Ectodermal cell (in vitro differentiated cells): Measurements from ENCODE around the gene OSMR. TPM values are rescaled to one million over a fixed set of nuclear protein-coding genes. Genes with fewer than 3 reads are reported as not detected.

ENCODE experiments used
- H3K27ac ChIP-seq: 2 replicates; pipeline ENCODE4 v1.7.0; 2013; ENCODE audit warnings: mild to moderate bottlenecking, low read depth, low read length; ENCODE audit not compliant: insufficient read depth, poor library complexity, severe bottlenecking
- H3K27me3 ChIP-seq: 2 replicates; pipeline ENCODE4 v1.7.0; 2013; ENCODE audit warnings: mild to moderate bottlenecking, low read length; ENCODE audit not compliant: insufficient read depth, control insufficient read depth, poor library complexity, severe bottlenecking
- H3K36me3 ChIP-seq: one replicate; pipeline ENCODE4 v1.7.0; 2013; ENCODE audit warnings: low read length; ENCODE audit not compliant: control insufficient read depth, insufficient read depth
- H3K4me1 ChIP-seq: one replicate; pipeline ENCODE4 v1.7.0; 2013; ENCODE audit warnings: low read length; ENCODE audit not compliant: control insufficient read depth, insufficient read depth
- H3K4me3 ChIP-seq: 2 replicates; pipeline ENCODE4 v1.7.0; 2013; ENCODE audit warnings: low read depth, low read length, control low read depth; ENCODE audit not compliant: insufficient read depth
- H3K9me3 ChIP-seq: 2 replicates; pipeline ENCODE4 v1.7.0; 2013; ENCODE audit warnings: mild to moderate bottlenecking, low read length, moderate library complexity; ENCODE audit not compliant: control insufficient read depth
- WGBS, 2 experiments: methylation state at CpG; one replicate each; pipeline ENCODE4 v1.1.7; 2013; ENCODE audit warnings: missing lambda C conversion rate in 2 of 2; 5-methylcytosine and 5-hydroxymethylcytosine counted together
- polyA plus RNA-seq, 4 experiments: library from polyadenylated mRNA; stranded (reverse); fragments of 50-300 nt; gene quantifications; one replicate each; pipeline ENCODE4 v1.2.3, GENCODE V29; 2013

OSMR gene
- 1.2 TPM for polyA plus RNA-seq (2013, experiment 1 of 4)
- 0.87 TPM for polyA plus RNA-seq (2013, experiment 2 of 4)
- polyA plus RNA-seq (2013, experiment 3 of 4), result 1.2 TPM
- 1.1 TPM for polyA plus RNA-seq (2013, experiment 4 of 4)

- Histone ChIP-seq H3K9me3 (no peaks in the 10 kb centered on the region), H3K27me3 (peaks cover 38% of the 10 kb centered on the region), H3K27ac (no peak within 1 kb of the TSS), H3K36me3 (no peaks in the 10 kb centered on the region), H3K4me3 (peak within 1 kb of the TSS; percentile 53), H3K4me1 (no peaks in the 10 kb centered on the region)
- WGBS, 2 experiments, result 2% methylated on average over 89 of the region's 89 CpGs
These were observed at the start of gene OSMR for GRCh38 chr5:38845526-38846378. TSS of gene OSMR (plus strand) at chr5:38846012. CDS start at chr5:38869045, 23,033 bp downstream.

GRCh38 chr5:38796742-38797108 lies 49.1 kb upstream of the OSMR start:
- Histone ChIP-seq H3K4me1 (no peaks in the 10 kb centered on the region), H3K27ac (no peak overlapping the region), H3K36me3 (no peaks in the 10 kb centered on the region)

GRCh38 chr5:38797838-38798237 lies 48.0 kb upstream of the OSMR start:
- Histone ChIP-seq H3K9me3 (no peaks in the 10 kb centered on the region), H3K27ac (no peak overlapping the region), H3K4me3 (no peak overlapping the region), H3K27me3 (no peaks in the 10 kb centered on the region), H3K4me1 (no peaks in the 10 kb centered on the region), H3K36me3 (no peaks in the 10 kb centered on the region)
- 89 to 90% methylated on average over 11 of the region's 12 CpGs for WGBS, 2 experiments

More at GRCh38 chr5:38796742-38797108, 49.1 kb upstream of the OSMR start:
- no peak overlapping the region for H3K4me3 ChIP-seq
- H3K27me3 ChIP-seq, result no peaks in the 10 kb centered on the region
- H3K9me3 ChIP-seq, result no peaks in the 10 kb centered on the region

- H3K9me3 ChIP-seq, result no peaks in the 10 kb centered on the region
- 85 to 88% methylated on average over 13 of the region's 13 CpGs for WGBS, 2 experiments
- no peak overlapping the region for H3K4me3 ChIP-seq
- no peaks in the 10 kb centered on the region for H3K27me3 ChIP-seq
- no peaks in the 10 kb centered on the region for H3K4me1 ChIP-seq
- no peaks in the 10 kb centered on the region for H3K36me3 ChIP-seq
- no peak overlapping the region for H3K27ac ChIP-seq
These were observed 46.0 kb upstream of the OSMR start for GRCh38 chr5:38799556-38800377.

GRCh38 chr5:38800515-38800914 lies 45.3 kb upstream of the OSMR start:
- H3K4me1 ChIP-seq, result no peaks in the 10 kb centered on the region
- WGBS, 2 experiments, result 93 to 94% methylated on average over 3 of the region's 3 CpGs
- no peaks in the 10 kb centered on the region for H3K27me3 ChIP-seq
- no peak overlapping the region for H3K4me3 ChIP-seq
- H3K9me3 ChIP-seq, result no peaks in the 10 kb centered on the region
- H3K36me3 ChIP-seq, result no peaks in the 10 kb centered on the region
- H3K27ac ChIP-seq, result no peak overlapping the region

GRCh38 chr5:38802125-38802524 lies 43.7 kb upstream of the OSMR start:
- Histone ChIP-seq H3K9me3 (no peaks in the 10 kb centered on the region), H3K4me3 (no peak overlapping the region), H3K4me1 (no peaks in the 10 kb centered on the region), H3K27me3 (no peaks in the 10 kb centered on the region), H3K36me3 (no peaks in the 10 kb centered on the region), H3K27ac (no peak overlapping the region)
- WGBS, 2 experiments, result 96 to 98% methylated on average over 4 of the region's 4 CpGs

GRCh38 chr5:38803246-38803645 lies 42.6 kb upstream of the OSMR start:
- Histone ChIP-seq H3K4me3 (no peak overlapping the region), H3K36me3 (no peaks in the 10 kb centered on the region), H3K9me3 (no peaks in the 10 kb centered on the region), H3K27ac (no peak overlapping the region), H3K4me1 (no peaks in the 10 kb centered on the region), H3K27me3 (no peaks in the 10 kb centered on the region)
- WGBS, 2 experiments, result 93 to 95% methylated on average over 6 of the region's 6 CpGs

- WGBS, 2 experiments, result 84 to 86% methylated on average over 4 of the region's 4 CpGs
- H3K4me3 ChIP-seq, result no peak overlapping the region
- no peaks in the 10 kb centered on the region for H3K4me1 ChIP-seq
- no peak overlapping the region for H3K27ac ChIP-seq
- no peaks in the 10 kb centered on the region for H3K36me3 ChIP-seq
- no peaks in the 10 kb centered on the region for H3K9me3 ChIP-seq
- H3K27me3 ChIP-seq, result no peaks in the 10 kb centered on the region
These were observed 39.0 kb upstream of the OSMR start for GRCh38 chr5:38806775-38807258.

GRCh38 chr5:38807570-38808483 lies 38.0 kb upstream of the OSMR start:
- H3K9me3 ChIP-seq, result no peaks in the 10 kb centered on the region
- 92 to 98% methylated on average over 4 to 5 of the region's 8 CpGs for WGBS, 2 experiments
- H3K4me3 ChIP-seq, result no peak overlapping the region
- H3K4me1 ChIP-seq, result no peaks in the 10 kb centered on the region
- H3K27me3 ChIP-seq, result no peaks in the 10 kb centered on the region
- H3K36me3 ChIP-seq, result no peaks in the 10 kb centered on the region
- H3K27ac ChIP-seq, result no peak overlapping the region
